Measurements from ENCODE around the gene HIBADH.
A peak's percentile ranks its signal among the peaks of the same experiment; 100 is the strongest.
"Not testable (repeated sequence)": the region's sequence is repeated elsewhere in the genome, so short reads cannot be mapped to it uniquely, and the experiment has no call there.

HIBADH gene

DNA sequence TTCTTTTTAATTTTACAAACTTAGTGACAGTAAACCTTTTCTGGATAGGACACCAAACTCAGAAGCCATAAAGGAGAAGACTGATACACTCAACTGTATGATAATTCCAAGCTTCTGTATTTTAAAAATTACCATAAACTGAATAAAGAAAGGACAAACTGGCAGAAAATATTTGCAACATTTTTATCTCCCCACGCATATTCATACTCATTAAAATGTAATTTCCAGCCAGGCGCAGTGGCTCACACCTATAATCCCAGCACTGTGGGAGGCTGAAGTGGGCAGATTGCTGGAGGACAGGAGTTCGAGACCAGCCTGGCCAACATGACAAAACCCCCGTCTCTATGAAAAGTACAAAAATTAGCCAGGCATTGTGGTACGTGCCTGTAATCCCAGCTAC is 67.7 kb downstream of the HIBADH start:
- no peak for DNase-seq (ENCODE audit: low spot score)

DNA sequence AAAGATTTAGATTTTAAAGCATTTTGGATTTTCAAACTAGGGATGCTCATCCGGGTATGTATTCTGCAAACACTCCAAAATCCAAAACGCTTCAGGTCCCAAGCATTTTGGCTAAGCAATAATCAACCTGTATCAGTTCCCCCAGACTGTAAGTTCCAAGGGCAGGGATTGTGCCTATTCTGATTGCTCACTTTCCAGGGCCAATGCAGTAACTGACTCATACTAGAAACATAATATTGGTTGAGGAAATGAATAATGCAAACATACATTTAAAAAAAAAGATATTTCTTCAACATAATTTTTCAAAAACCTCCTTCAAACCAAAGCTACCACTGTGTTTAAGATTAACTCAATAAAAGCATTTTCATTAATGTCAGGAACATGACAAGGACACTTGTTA is 69.5 kb downstream of the HIBADH start:
- no peak for DNase-seq (ENCODE audit: low spot score)

GRCh38 chr7:27590416-27590815 is 72.3 kb downstream of the HIBADH start:
- DNase-seq (ENCODE audit: low spot score) = no peak

DNA sequence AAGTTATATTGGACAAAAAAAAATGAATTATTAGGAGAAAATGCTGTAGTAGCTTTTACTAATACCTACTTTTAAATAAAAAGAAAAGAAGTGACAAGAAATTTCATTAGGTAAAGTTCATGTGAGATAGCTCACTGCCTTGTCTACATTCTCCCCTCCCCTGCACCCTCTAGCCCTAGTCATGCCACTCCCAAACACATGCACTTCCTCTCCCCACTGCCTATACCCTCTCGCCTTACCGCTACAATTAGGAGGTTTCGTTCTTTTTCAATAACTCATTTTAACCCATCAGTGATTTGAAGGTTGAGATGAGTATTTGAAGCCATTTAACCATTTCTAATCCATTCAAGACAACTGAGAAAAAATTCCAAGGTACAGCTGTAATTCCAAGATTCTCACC is 75.3 kb downstream of the HIBADH start:
- no peak for DNase-seq (ENCODE audit: low spot score)

- DNase-seq (ENCODE audit: low spot score) = no peak
These were observed 75.9 kb downstream of the HIBADH start for GRCh38 chr7:27586825-27587224.

GRCh38 chr7:27585781-27586447 is 76.8 kb downstream of the HIBADH start:
- no peak for DNase-seq (ENCODE audit: low spot score)

GRCh38 chr7:27581906-27582305 is 80.8 kb downstream of the HIBADH start:
- no peak for DNase-seq (ENCODE audit: low spot score)

- no peak for DNase-seq (ENCODE audit: low spot score)
These were observed 81.6 kb downstream of the HIBADH start for GRCh38 chr7:27581119-27581518.

- DNase-seq (ENCODE audit: low spot score) = no peak
These were observed 83.1 kb downstream of the HIBADH start for GRCh38 chr7:27579565-27579964.

GRCh38 chr7:27578169-27578568 is 84.5 kb downstream of the HIBADH start:
- not testable (repeated sequence) for DNase-seq (ENCODE audit: low spot score)

DNA sequence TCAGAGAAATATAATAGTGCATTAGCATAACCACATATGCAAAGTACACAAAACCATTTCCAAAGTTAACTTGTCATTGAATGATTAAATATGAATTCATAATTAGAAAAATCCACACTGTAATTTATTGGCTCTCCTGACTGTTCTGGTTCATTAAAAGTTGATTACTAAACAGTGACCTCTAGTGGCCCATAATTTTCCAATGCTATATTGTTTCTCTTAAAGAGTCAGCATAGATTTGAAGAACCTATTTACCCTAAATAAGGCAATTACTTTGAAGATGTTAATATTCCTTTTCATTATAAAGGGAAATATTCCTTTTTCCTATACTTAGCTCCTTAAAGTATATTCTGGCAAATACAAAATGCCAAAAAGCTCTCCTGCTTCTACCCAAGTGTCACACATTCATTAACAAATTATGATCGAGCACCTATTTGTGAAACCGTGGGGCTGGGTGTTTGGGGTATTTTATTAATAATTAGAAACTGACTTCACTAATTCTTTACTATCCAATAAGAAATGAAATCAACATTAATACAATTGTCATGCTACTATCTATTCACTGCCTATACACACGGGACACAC is 86.2 kb downstream of the HIBADH start:
- peak; percentile 45 for DNase-seq (ENCODE audit: low spot score)

- no peak for DNase-seq (ENCODE audit: low spot score)
These were observed 87.1 kb downstream of the HIBADH start for GRCh38 chr7:27575613-27576012.

DNA sequence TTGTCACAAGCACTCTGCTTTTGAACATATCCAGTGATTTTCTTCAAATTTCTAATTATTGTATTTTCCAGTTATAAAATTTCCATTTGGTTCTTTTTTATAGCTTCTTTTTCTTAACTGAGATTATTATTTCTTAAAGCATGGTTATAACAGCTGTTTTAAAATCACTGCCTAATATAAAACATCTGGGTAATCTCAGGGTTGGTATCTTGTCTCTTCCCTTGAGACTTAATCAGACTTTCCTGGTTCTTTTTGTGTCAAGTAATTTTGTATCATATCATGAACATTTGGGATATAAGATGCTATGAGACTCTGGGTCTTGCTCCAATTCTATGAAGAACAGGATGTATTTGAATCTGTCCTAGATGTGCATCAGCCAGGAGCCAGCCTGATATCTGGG is 93.6 kb downstream of the HIBADH start:
- DNase-seq (ENCODE audit: low spot score) = no peak

DNA sequence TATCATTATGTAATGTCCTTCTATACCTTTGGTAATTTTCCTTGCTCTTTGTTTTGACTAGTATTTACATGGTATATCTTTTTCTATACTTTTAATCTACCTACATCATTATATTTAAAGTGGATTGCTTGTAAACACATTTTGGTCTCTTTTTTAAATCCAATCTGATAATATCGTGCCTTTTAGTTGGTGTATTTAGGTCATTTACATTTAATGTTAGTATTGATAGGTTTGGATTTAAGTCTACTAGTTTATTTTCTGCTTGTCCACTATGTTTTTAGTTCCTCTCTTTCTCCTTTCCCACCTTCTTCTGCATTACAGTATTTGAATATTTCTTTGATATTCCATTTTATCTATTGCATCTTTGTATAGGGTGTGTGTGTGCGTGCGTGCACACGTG is 95.4 kb downstream of the HIBADH start:
- DNase-seq (ENCODE audit: low spot score) = no peak

DNA sequence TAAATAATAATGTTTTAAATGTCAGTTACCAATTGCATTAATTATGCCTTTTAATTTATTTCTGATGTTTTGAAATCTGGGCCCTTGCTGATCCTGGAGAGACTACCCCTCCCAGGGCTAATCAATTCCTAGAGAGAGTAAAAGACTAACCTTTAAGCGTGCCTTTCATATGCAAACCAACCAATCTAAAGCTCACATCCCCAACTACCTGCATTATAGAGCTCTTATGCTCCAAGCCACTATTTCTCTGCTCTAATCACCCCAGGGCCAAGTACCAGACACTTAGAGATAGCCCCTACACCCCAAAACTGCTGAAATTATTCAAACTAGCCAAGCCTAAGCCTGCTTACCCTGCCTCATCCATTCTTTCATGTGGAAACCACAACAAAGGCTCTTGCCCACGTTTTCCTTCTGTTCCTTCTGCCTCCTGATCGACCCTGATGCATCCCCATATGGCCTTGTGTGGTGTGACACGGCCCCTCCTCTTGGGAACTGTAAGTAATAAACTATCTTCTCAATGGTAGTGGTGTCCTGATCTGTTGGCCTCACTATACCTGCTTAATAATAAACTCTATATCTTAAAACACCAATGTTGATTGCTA is 97.7 kb downstream of the HIBADH start:
- DNase-seq (ENCODE audit: low spot score) = no peak

DNA sequence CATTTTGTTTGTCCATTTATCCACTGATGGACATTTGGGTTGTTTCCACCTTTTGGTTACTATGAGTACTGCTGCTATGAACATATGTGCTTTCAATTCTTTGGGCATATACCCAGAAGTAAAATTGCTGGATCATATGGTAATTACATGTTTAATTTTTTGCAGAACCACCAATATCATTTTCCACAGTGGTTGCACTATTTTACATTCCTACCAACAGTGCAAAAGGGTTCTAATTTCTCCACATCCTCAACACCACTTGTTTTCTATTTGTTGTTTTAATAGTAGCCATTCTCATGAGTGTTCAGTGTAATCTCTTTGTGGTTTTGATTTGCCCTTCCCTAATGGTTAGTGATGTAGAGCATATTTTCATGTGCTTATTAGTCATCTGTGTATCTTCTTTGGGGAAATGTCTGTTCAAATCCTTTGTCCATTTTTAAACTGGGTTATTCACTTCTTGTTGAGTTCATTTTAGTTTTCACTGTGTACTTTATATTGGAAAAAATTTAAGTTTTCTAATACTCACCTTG is 101.9 kb downstream of the HIBADH start:
- no peak for DNase-seq (ENCODE audit: low spot score)

DNA sequence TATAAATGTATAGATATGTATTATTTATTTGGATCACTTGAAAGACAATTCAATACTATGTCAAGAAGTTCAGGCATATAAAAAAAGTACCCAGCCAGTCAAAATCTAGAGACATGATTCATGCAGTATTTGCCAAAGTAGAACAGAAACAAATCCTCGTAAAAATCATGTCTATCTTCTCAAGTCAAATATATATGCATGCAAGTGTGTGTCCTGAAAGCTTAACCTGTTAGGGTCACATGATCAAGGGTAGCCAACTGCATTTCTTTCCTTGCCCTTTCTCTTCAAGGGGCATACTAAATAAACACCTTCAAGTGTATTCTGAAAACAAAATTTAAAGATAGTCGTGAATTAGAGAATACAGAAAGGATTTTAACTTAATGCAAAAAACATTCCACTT is 107.0 kb downstream of the HIBADH start:
- DNase-seq (ENCODE audit: low spot score) = no peak

DNA sequence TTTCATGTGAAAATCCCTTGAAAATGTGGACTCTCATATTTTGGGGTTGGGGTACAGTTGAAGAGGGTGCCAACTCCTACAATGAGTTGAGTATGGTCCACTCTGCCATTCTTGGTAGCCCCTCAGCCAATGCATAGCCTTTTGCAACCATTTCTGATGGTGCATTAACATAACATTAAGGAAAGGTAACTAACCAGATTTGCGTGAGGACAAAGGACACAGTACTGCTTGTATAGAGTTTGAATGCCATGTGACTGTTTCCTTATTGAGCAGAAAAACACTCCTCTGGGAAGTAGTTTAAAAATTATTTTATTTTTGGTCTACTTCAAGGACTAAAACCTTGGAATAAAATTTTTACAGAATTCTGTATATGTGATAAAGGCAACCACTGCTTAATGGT is 107.9 kb downstream of the HIBADH start:
- no peak for DNase-seq (ENCODE audit: low spot score)

DNA sequence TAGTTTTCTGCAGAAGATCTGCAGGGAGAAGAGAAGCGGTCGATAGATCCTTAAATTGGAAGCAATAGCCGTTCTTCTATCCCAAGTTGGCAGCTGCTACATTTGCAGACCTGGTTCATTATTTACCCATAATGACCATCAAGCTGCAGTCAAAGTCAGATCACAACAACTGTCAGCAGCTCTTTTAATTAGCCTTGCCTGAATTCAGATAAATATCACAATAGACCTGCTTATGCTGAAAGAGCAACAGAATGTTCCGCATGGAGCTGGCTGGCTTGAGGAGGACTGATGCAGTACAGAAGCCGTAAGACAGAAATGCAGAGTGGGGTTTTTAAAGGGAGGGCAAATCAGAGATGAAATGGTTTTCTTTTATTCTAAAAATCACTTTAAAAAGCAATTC is 109.4 kb downstream of the HIBADH start:
- no peak for DNase-seq (ENCODE audit: low spot score)

GRCh38 chr7:27551803-27552400 is 110.8 kb downstream of the HIBADH start:
- no peak for DNase-seq (ENCODE audit: low spot score)

GRCh38 chr7:27549606-27550005 is 113.1 kb downstream of the HIBADH start:
- no peak for DNase-seq (ENCODE audit: low spot score)

GRCh38 chr7:27548304-27548703 is 114.4 kb downstream of the HIBADH start:
- DNase-seq (ENCODE audit: low spot score) = no peak

DNA sequence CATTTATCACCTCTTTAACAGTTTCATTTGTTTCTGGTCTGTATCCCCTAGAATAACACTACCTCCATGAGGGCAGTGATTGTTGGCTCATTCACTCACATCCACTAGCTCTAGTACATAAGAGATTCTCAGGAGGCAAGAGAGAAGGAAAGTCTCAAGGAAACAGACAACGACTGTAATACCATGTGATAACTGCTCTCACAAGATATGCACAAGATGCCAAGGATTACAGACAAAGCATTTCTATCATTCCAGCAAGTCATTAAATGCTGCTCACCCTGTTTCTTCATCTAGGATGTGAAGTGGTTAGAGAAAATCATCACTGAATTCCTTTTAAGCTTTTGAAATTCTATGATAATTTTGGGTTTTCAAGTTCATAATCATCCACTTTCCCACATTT is 115.3 kb downstream of the HIBADH start:
- DNase-seq (ENCODE audit: low spot score) = no peak
